Measurements from ENCODE around the gene CADPS2. TPM values are rescaled to one million over a fixed set of nuclear protein-coding genes. Genes with fewer than 3 reads are reported as not detected.

CADPS2 gene
- polyA plus RNA-seq, 3 donors = not detected

- H3K9me3 Mint-ChIP-seq = peaks cover 0 to 2% (median 0%) of the 10 kb centered on the region in 7 donors
- TF ChIP-seq CTCF (IDR thresholded peaks at IDR 0.05) = no peak
- Histone ChIP-seq H4K20me1 (ENCODE audit: insufficient read depth, low read length) (no peaks in the 10 kb centered on the region), H3K27me3 (ENCODE audit: control insufficient read depth in 2 of 2, insufficient read depth in 2 of 2, low read length in 2 of 2) (no peaks in the 10 kb centered on the region), H2AFZ (ENCODE audit: insufficient read depth, low read depth, low read length, poor library complexity, severe bottlenecking) (no peak overlapping the region), H3K36me3 (replicated peaks in 1 of 2; ENCODE audit: control insufficient read depth in 1 of 2, insufficient read depth in 2 of 2, low read length in 2 of 2) (no peaks in the 10 kb centered on the region), H3K9me3 (replicated peaks in 1 of 2; ENCODE audit: control insufficient read depth in 1 of 2, insufficient read depth in 1 of 2, low read length in 2 of 2) (no peaks in the 10 kb centered on the region), H3K4me1 (ENCODE audit: control insufficient read depth in 1 of 2, insufficient read depth in 2 of 2, low read length in 2 of 2) (no peaks in the 10 kb centered on the region), H3K4me2 (replicated peaks; ENCODE audit: extremely low read depth, low read length, poor library complexity, severe bottlenecking) (no peak overlapping the region), H3K4me3 (replicated peaks in 1 of 3; ENCODE audit: low read depth in 2 of 3, low read length in 3 of 3) (no peak overlapping the region), H3K79me2 (ENCODE audit: insufficient read depth, low read length) (no peaks in the 10 kb centered on the region), H3K9ac (ENCODE audit: insufficient read depth, low read length, poor library complexity, severe bottlenecking) (no peak overlapping the region), H3K27ac (ENCODE audit: low read depth in 1 of 2, low read length in 2 of 2) (no peak overlapping the region)
- H3K27me3 Mint-ChIP-seq (ENCODE audit: low read depth in 3 of 3) = no peaks in the 10 kb centered on the region
- no peaks in the 10 kb centered on the region for H3K4me1 Mint-ChIP-seq
- no peak overlapping the region for H3K27ac Mint-ChIP-seq
- H3K4me3 Mint-ChIP-seq = no peak overlapping the region
- no CpG with 5 or more reads among the region's 1 CpG for WGBS (ENCODE audit: insufficient coverage)
- no peaks in the 10 kb centered on the region for H3K36me3 Mint-ChIP-seq
- intact Hi-C loops (cut with micrococcal nuclease) = no loop called here
- DNase-seq = no peak
These were observed 545.8 kb downstream of the CADPS2 start for GRCh38 chr7:122340427-122340826.

- Mint-ChIP-seq H3K36me3 (no peaks in the 10 kb centered on the region), H3K4me3 (no peak overlapping the region), H3K4me1 (no peaks in the 10 kb centered on the region), H3K9me3 (no peaks in the 10 kb centered on the region), H3K27me3 (ENCODE audit: low read depth in 3 of 3) (no peaks in the 10 kb centered on the region), H3K27ac (no peak overlapping the region)
- Histone ChIP-seq H3K4me2 (replicated peaks; ENCODE audit: extremely low read depth, low read length, poor library complexity, severe bottlenecking) (no peak overlapping the region), H4K20me1 (ENCODE audit: insufficient read depth, low read length) (no peaks in the 10 kb centered on the region), H3K27ac (ENCODE audit: low read depth in 1 of 2, low read length in 2 of 2) (no peak overlapping the region), H3K4me3 (replicated peaks in 1 of 3; ENCODE audit: low read depth in 2 of 3, low read length in 3 of 3) (no peak overlapping the region), H3K27me3 (ENCODE audit: control insufficient read depth in 2 of 2, insufficient read depth in 2 of 2, low read length in 2 of 2) (no peaks in the 10 kb centered on the region), H2AFZ (ENCODE audit: insufficient read depth, low read depth, low read length, poor library complexity, severe bottlenecking) (no peak overlapping the region), H3K4me1 (ENCODE audit: control insufficient read depth in 1 of 2, insufficient read depth in 2 of 2, low read length in 2 of 2) (no peaks in the 10 kb centered on the region), H3K36me3 (replicated peaks in 1 of 2; ENCODE audit: control insufficient read depth in 1 of 2, insufficient read depth in 2 of 2, low read length in 2 of 2) (no peaks in the 10 kb centered on the region), H3K9ac (ENCODE audit: insufficient read depth, low read length, poor library complexity, severe bottlenecking) (no peak overlapping the region), H3K9me3 (replicated peaks in 1 of 2; ENCODE audit: control insufficient read depth in 1 of 2, insufficient read depth in 1 of 2, low read length in 2 of 2) (no peaks in the 10 kb centered on the region), H3K79me2 (ENCODE audit: insufficient read depth, low read length) (no peaks in the 10 kb centered on the region)
- whole genome bisulfite sequencing (ENCODE audit: insufficient coverage) = no CpG with 5 or more reads among the region's 6 CpGs
- no peak for DNase-seq
- intact Hi-C loops (cut with micrococcal nuclease) = no loop called here
- TF ChIP-seq CTCF (IDR thresholded peaks at IDR 0.05) = no peak
These were observed 546.9 kb downstream of the CADPS2 start for GRCh38 chr7:122339145-122339904.

Measured in CD14-positive monocyte (primary cell).